Thyroid gland (tissue), 4 donors: ENCODE results near the gene ALOX15B.

Experiments used
- CTCF ChIP-seq, 6 experiments: fragments of 200-600 bp in 3 of 6; fragments of 450-650 bp in 3 of 6; sonication (generic) in 3 of 6; IDR thresholded peaks; one replicate each; pipeline ENCODE4 v1.5.1; 2016 to 2019; ENCODE audit warnings: antibody characterized with exemption in 6 of 6, mild to moderate bottlenecking in 2 of 6, inconsistent platforms in 1 of 6, moderate library complexity in 1 of 6
- POLR2A ChIP-seq, 2 donors: fragments of 450-650 bp; IDR thresholded peaks; one replicate each; pipeline ENCODE4 v1.6.1; 2017; ENCODE audit warnings: antibody characterized with exemption in 2 of 2, mild to moderate bottlenecking in 2 of 2, moderate library complexity in 1 of 2

GRCh38 chr17:7993972-7994589, 44.8 kb upstream of the ALOX15B start:
- no peak for TF ChIP-seq POLR2A (IDR thresholded peaks at IDR 0.05)
- TF ChIP-seq CTCF (IDR thresholded peaks at IDR 0.05): no peak
